Measurements from ENCODE around the gene CFAP206.

CFAP206 gene

DNA sequence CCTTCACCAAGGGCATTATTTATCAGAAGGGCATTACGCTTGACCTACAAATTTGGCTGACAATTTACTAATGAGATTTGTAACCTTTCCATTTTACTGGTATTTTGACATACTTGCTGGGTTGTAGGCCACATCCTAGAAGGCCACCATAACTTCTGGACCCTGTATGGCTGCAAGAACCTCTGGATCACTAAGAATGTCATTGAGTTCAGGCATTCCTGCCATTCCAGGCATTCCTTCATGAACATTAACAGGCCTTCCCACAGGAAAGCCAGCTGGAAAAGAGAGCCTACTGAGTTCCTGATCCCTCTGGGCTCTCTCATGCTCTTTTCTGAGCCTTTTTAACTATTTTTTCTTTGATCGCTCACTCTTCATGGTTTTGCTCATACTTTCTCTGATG, 36.6 kb downstream of the CFAP206 start:
- DNase-seq (ENCODE audit: low read depth): no peak
- TF ChIP-seq, protein P1, sequence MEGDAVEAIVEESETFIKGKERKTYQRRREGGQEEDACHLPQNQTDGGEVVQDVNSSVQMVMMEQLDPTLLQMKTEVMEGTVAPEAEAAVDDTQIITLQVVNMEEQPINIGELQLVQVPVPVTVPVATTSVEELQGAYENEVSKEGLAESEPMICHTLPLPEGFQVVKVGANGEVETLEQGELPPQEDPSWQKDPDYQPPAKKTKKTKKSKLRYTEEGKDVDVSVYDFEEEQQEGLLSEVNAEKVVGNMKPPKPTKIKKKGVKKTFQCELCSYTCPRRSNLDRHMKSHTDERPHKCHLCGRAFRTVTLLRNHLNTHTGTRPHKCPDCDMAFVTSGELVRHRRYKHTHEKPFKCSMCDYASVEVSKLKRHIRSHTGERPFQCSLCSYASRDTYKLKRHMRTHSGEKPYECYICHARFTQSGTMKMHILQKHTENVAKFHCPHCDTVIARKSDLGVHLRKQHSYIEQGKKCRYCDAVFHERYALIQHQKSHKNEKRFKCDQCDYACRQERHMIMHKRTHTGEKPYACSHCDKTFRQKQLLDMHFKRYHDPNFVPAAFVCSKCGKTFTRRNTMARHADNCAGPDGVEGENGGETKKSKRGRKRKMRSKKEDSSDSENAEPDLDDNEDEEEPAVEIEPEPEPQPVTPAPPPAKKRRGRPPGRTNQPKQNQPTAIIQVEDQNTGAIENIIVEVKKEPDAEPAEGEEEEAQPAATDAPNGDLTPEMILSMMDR (IDR thresholded peaks at IDR 0.05; ENCODE audit: insufficient read depth, low read depth, low read length, missing control alignments): no peak
- no peak overlapping the region for H3K4me3 ChIP-seq (ENCODE audit: low read depth, low read length)

DNA sequence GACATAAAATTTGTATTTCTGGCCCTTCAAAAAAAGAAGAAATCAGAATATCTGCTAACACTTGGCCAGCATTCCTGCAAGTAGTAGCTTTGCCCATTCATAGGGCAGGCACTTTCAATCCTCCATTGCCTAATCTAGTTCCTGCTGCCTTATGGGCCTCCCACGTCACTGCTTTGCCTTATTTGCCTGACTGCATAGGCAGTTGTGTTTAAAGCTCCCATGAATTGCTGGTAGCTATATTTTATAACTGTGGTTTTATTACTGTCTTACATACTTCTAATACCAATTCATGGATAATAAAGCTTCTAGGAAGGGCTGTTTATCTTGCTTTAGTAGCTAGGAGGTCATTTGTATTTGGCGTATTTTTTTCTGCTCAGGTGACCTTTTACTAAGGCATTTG, 57.3 kb downstream of the CFAP206 start:
- no peak overlapping the region for H3K4me3 ChIP-seq (ENCODE audit: low read depth, low read length)
- no peak for DNase-seq (ENCODE audit: low read depth)
- TF ChIP-seq, protein P1 (IDR thresholded peaks at IDR 0.05; ENCODE audit: insufficient read depth, low read depth, low read length, missing control alignments): no peak

DNA sequence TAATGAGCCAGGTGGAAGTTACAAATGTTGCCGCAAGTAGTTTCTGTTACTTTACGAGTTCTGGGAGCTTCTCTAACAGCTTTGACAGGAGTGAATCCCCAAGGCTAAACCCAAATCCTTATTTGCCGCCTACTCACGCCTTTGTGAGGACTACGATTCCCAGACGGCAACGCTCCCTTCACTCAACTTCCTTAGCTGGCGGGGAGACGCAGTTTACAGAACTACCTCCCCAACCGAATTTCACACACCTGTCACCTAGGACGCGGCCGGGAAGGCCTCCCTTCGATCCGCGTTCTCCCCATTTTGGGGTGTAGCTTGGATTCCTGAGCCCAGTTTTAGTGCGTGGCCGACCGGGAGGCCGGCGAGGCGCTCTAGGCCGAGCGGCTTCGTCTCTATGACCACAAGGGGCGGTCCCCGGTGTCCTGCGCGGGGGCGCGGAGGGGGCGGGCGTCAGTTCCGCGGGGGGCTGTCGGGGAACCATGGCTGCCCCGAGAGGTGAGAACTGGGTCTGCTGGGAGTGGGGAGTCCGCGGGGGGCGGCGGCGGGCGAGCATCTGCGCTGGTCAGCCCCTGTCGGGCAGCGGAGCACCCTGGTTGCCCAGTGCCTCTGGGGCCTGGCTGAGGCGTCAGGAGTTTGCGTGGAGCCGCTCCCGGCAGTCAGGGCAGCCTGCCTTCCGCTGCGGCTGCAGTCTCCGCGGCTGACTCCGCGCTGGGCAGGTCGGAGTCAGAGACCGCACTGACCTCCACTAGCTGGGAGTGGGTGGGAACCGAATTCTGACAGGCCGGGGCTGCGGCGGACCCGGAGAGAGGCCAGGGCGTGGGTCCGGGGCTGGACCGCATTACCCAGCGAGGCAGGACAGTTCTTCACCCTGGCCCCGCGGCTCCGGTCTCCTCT, 65.0 kb downstream of the CFAP206 start, which contains the start of gene SLC35A1:
SLC35A1 (plus strand) TSS at position 450 of the 894 bp plus-strand sequence; CDS start at position 480, 30 bp downstream.
- TF ChIP-seq, protein P1 (IDR thresholded peaks at IDR 0.05; ENCODE audit: insufficient read depth, low read depth, low read length, missing control alignments): peak; percentile 11
- peak within 1 kb of the TSS; percentile 82 for H3K4me3 ChIP-seq (ENCODE audit: low read depth, low read length)
- DNase-seq (ENCODE audit: low read depth): peak; percentile 90

DNA sequence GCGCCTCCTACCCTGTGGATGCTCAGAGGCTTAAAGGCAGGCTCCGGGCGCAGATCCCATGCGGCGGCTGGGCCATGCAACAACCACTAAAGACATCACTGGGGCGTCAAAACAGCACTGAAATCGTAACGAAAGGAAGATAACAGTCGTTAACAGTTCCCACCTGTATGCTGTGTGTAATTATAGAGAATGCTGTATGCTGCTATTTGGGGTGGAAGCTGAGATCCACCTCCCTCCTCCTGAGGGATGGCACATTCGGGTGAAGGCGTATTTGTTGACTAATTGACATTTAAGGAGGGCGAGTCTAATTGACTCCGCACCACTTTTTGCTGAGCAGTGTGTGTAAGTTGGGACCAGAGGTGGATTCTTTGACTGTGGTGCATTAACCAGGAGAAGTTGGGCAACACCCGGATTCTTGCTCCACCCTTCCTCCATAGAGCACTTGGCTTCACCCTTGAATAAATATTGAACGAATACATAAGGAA, 65.7 kb downstream of the CFAP206 start:
- TF ChIP-seq, protein P1 (IDR thresholded peaks at IDR 0.05; ENCODE audit: insufficient read depth, low read depth, low read length, missing control alignments): no peak
- peak; percentile 70 for DNase-seq (ENCODE audit: low read depth)
- peak overlapping the region; percentile 82 for H3K4me3 ChIP-seq (ENCODE audit: low read depth, low read length)

DNA sequence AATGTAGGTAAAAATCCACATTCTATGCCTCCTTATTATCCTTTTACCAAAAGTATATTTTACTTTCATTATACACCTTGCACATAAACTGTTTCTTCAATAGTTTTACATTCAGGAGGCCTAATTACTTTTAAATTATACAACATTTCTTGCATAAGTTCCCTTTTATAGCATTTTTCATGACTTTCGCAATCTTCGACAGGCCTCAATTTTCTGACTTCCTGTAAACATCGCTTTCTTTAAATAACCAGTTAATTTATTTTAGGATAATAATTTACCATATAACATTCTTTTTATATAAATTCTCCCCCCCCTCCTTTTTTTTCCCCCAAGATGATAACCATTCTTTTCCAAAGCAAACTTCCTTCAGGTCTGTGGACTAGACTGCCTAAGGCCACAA, 74.2 kb downstream of the CFAP206 start:
- TF ChIP-seq, protein P1 (IDR thresholded peaks at IDR 0.05; ENCODE audit: insufficient read depth, low read depth, low read length, missing control alignments): no peak
- no peak overlapping the region for H3K4me3 ChIP-seq (ENCODE audit: low read depth, low read length)
- no peak for DNase-seq (ENCODE audit: low read depth)

DNA sequence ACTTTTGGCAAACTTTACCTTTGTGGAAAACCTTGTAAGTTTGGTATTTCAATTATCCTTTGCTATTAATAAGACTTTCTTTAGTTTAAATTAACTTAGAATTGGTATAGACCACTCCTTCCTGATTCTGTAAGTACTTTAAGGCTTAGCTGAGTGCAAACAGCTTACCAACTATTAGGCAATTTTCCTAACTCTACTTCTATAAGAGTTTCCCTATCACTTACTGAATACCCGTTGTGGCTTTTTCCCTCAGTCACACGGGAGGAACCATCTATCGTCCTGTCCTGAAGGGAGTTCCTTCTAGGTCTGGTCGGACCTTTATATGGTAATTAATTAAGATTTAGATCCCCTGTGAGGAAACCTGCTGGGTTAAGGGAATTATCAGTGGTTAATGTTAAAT, 74.6 kb downstream of the CFAP206 start:
- TF ChIP-seq, protein P1 (IDR thresholded peaks at IDR 0.05; ENCODE audit: insufficient read depth, low read depth, low read length, missing control alignments): no peak
- no peak for DNase-seq (ENCODE audit: low read depth)

More for the DNA sequence above, 74.6 kb downstream of the CFAP206 start:
- H3K4me3 ChIP-seq (ENCODE audit: low read depth, low read length): no peak overlapping the region
